Stimulated activated CD4-positive, alpha-beta T cell treated with anti-CD3 and anti-CD28 coated beads, Interleukin-15, amount 100 ng/mL, for 24 hours (primary cell): Measurements from ENCODE around the gene BICDL2.

Experiments used
- DNase-seq: peaks from one replicate; pipeline ENCODE4 v3.0.0-alpha.2; 2020

BICDL2 gene

GRCh38 chr16:3046641-3047386, 10.1 kb upstream of the BICDL2 start:
- DNase-seq = no peak

- no peak for DNase-seq
These were observed 9.3 kb upstream of the BICDL2 start, which contains the start of gene MMP25 for GRCh38 chr16:3045758-3046640. Gene MMP25 (plus strand): TSS chr16:3046561. CDS start chr16:3046918, 357 bp downstream.

- no peak for DNase-seq
These were observed 8.0 kb upstream of the BICDL2 start for GRCh38 chr16:3044708-3045107.

- DNase-seq = no peak
These were observed 5.6 kb upstream of the BICDL2 start for GRCh38 chr16:3042376-3042775.

GRCh38 chr16:3038896-3039295, 2.2 kb upstream of the BICDL2 start:
- no peak for DNase-seq

- no peak for DNase-seq
These were observed 1.5 kb upstream of the BICDL2 start for GRCh38 chr16:3038256-3038655.

- DNase-seq = no peak
These were observed 595 bp downstream of the BICDL2 start for GRCh38 chr16:3035972-3036725.

- DNase-seq = no peak
These were observed 1.3 kb downstream of the BICDL2 start for GRCh38 chr16:3035289-3035971.

- no peak for DNase-seq
These were observed 4.1 kb downstream of the BICDL2 start for GRCh38 chr16:3032624-3033023.

GRCh38 chr16:3030222-3031212, 6.2 kb downstream of the BICDL2 start:
- DNase-seq = no peak

GRCh38 chr16:3029491-3030221, 7.1 kb downstream of the BICDL2 start:
- DNase-seq = peak; percentile 73

- no peak for DNase-seq
These were observed 7.9 kb downstream of the BICDL2 start for GRCh38 chr16:3028716-3029319.

- DNase-seq = peak; percentile 92
These were observed 8.6 kb downstream of the BICDL2 start for GRCh38 chr16:3027983-3028715.

- no peak for DNase-seq
These were observed 9.3 kb downstream of the BICDL2 start for GRCh38 chr16:3027489-3027795.

GRCh38 chr16:3026609-3027488, 9.9 kb downstream of the BICDL2 start:
- no peak for DNase-seq

- DNase-seq = no peak
These were observed 10.8 kb downstream of the BICDL2 start for GRCh38 chr16:3026003-3026378.

GRCh38 chr16:3025032-3026002, 11.4 kb downstream of the BICDL2 start:
- DNase-seq = no peak
